IMR-90 (cell line): ENCODE measurements around the gene PDLIM4. TPM values are rescaled to one million over a fixed set of nuclear protein-coding genes. Genes with fewer than 3 reads are reported as not detected.

Experiments
- ATAC-seq: fragments of 200-7000 bp; cut with Tn5 transposase; 2 replicates; pipeline ENCODE4 v1.9.1; 2020; ENCODE audit warnings: low read depth, mild to moderate bottlenecking, moderate library complexity
- BruUV-seq: library from RNA; stranded (reverse); fragments of 400-500 nt; replicated peaks from 2 replicates; lab custom pipeline; 2021; lab: Mats Ljungman, UMichigan
- CTCF ChIA-PET: fragments of 300-600 bp; formaldehyde crosslinking; extraction: SDS; loops from one replicate; lab custom pipeline; 2021; ENCODE audit warnings: antibody characterized with exemption; lab: Yijun Ruan, JAX
- POLR2A ChIA-PET: fragments of 300-600 bp; sonication (Branson Sonifier 250); formaldehyde crosslinking; loops from one replicate; lab custom pipeline; 2022; ENCODE audit warnings: antibody characterized with exemption; ENCODE audit not compliant: unreplicated experiment; lab: Charles Lee
- DNase-seq: peaks from one replicate; pipeline ENCODE4 v3.0.0; 2013
- H2AFZ ChIP-seq: replicated peaks from 2 replicates; pipeline ENCODE3; 2013; ENCODE audit warnings: low read length, mild to moderate bottlenecking; ENCODE audit not compliant: poor library complexity
- H2AK5ac ChIP-seq: 2 replicates; pipeline ENCODE4 v1.6.1; 2013; ENCODE audit warnings: low read depth, low read length, inconsistent platforms
- H2AK9ac ChIP-seq: replicated peaks from 2 replicates; pipeline ENCODE3; 2013; ENCODE audit warnings: mild to moderate bottlenecking, low read depth, low read length, moderate library complexity; ENCODE audit not compliant: poor library complexity
- H2BK120ac ChIP-seq: 2 replicates; pipeline ENCODE4 v1.6.1; 2013; ENCODE audit warnings: low read depth, low read length, inconsistent platforms
- H2BK15ac ChIP-seq: 3 replicates; pipeline ENCODE4 v1.6.1; 2013; ENCODE audit warnings: low read depth, low read length, inconsistent platforms
- H2BK20ac ChIP-seq: 2 replicates; pipeline ENCODE4 v1.6.1; 2013; ENCODE audit warnings: low read depth, mild to moderate bottlenecking, inconsistent platforms, low read length, moderate library complexity
- H2BK5ac ChIP-seq: 2 replicates; pipeline ENCODE4 v1.6.1; 2013; ENCODE audit warnings: mild to moderate bottlenecking, low read depth, low read length, inconsistent platforms; ENCODE audit not compliant: poor library complexity, severe bottlenecking
- H3K14ac ChIP-seq: replicated peaks from 2 replicates; pipeline ENCODE4 v1.6.1; 2013; ENCODE audit warnings: low read depth, low read length, inconsistent platforms
- H3K18ac ChIP-seq: 2 replicates; pipeline ENCODE4 v1.6.1; 2013; ENCODE audit warnings: low read depth, low read length, control low read depth
- H3K23ac ChIP-seq: 2 replicates; pipeline ENCODE4 v1.6.1; 2013; ENCODE audit warnings: low read depth, low read length, inconsistent platforms
- H3K27ac ChIP-seq: 2 replicates; pipeline ENCODE4 v1.5.1; 2013; ENCODE audit warnings: mild to moderate bottlenecking, control low read depth, low read length; ENCODE audit not compliant: insufficient read depth
- H3K27me3 ChIP-seq: 2 replicates; pipeline ENCODE4 v1.6.1; 2013; ENCODE audit warnings: low read length; ENCODE audit not compliant: control insufficient read depth, insufficient read depth
- H3K36me3 ChIP-seq: 2 replicates; pipeline ENCODE4 v1.6.1; 2013; ENCODE audit warnings: low read length, mixed read lengths; ENCODE audit not compliant: control insufficient read depth, insufficient read depth
- H3K4ac ChIP-seq: 2 replicates; pipeline ENCODE4 v1.6.1; 2013; ENCODE audit warnings: low read depth, low read length, inconsistent platforms
- H3K4me1 ChIP-seq: 2 replicates; pipeline ENCODE4 v1.6.1; 2013; ENCODE audit warnings: low read length, mixed read lengths; ENCODE audit not compliant: control insufficient read depth, insufficient read depth
- H3K4me2 ChIP-seq: 2 replicates; pipeline ENCODE4 v1.6.1; 2013; ENCODE audit warnings: low read depth, mild to moderate bottlenecking, control low read depth, low read length, moderate library complexity
- H3K4me3 ChIP-seq: 2 replicates; pipeline ENCODE4 v1.5.1; 2013; ENCODE audit warnings: low read depth, mild to moderate bottlenecking, control low read depth, low read length, moderate library complexity; ENCODE audit not compliant: insufficient read depth
- H3K56ac ChIP-seq: 2 replicates; pipeline ENCODE4 v1.6.1; 2013; ENCODE audit warnings: low read length, inconsistent platforms; ENCODE audit not compliant: insufficient read depth; ENCODE audit errors: extremely low read depth
- H3K79me1 ChIP-seq, 2 experiments: 2 replicates each; pipeline ENCODE4 v1.6.1; 2013; ENCODE audit warnings: low read length in 2 of 2, inconsistent platforms in 1 of 2, low read depth in 1 of 2
- H3K9ac ChIP-seq: 2 replicates; pipeline ENCODE4 v1.6.1; 2013; ENCODE audit warnings: low read depth, low read length, control low read depth
- H3K9me1 ChIP-seq: 2 replicates; pipeline ENCODE4 v1.6.1; 2013; ENCODE audit warnings: low read length, inconsistent platforms; ENCODE audit not compliant: insufficient read depth
- H3K9me3 ChIP-seq: 2 replicates; pipeline ENCODE4 v1.6.1; 2013; ENCODE audit warnings: low read length; ENCODE audit not compliant: control insufficient read depth, insufficient read depth
- H4K20me1 ChIP-seq: 2 replicates; pipeline ENCODE4 v1.6.1; 2013; ENCODE audit warnings: low read length, inconsistent platforms; ENCODE audit not compliant: insufficient read depth
- H4K5ac ChIP-seq: 2 replicates; pipeline ENCODE4 v1.6.1; 2013; ENCODE audit warnings: mild to moderate bottlenecking, low read depth, low read length, control low read depth
- H4K8ac ChIP-seq, 2 experiments: 2 replicates each; pipeline ENCODE4 v1.6.1; 2013; ENCODE audit warnings: low read depth in 2 of 2, low read length in 2 of 2, control low read depth in 1 of 2, inconsistent platforms in 1 of 2
- H4K91ac ChIP-seq: 2 replicates; pipeline ENCODE4 v1.6.1; 2013; ENCODE audit warnings: low read depth, low read length, inconsistent platforms; ENCODE audit not compliant: insufficient read depth
- CHD1 ChIP-seq: IDR thresholded peaks from 2 replicates; pipeline ENCODE4 v1.6.1; 2012; ENCODE audit warnings: low read depth, low read length, improper control_type of control experiment
- MAFK ChIP-seq: IDR thresholded peaks from 2 replicates; pipeline ENCODE4 v1.6.1; 2012; ENCODE audit warnings: low read depth, low read length, improper control_type of control experiment
- NFE2L2 ChIP-seq: fragments of 150-350 bp; IDR thresholded peaks from 2 replicates; pipeline ENCODE4 v1.6.1; 2016; ENCODE audit warnings: low read depth, mild to moderate bottlenecking, low read length
- POLR2A ChIP-seq: IDR thresholded peaks from 2 replicates; pipeline ENCODE4 v1.6.1; 2012; ENCODE audit warnings: mild to moderate bottlenecking, low read depth, low read length
- RAD21 ChIP-seq: IDR thresholded peaks from 2 replicates; pipeline ENCODE4 v1.6.1; 2012; ENCODE audit warnings: low read length, improper control_type of control experiment
- RFX5 ChIP-seq: IDR thresholded peaks from 2 replicates; pipeline ENCODE4 v1.8.0; 2012; ENCODE audit warnings: low read depth, mild to moderate bottlenecking, low read length, moderate library complexity
- WGBS, 2 experiments: methylation state at CpG; one replicate each; pipeline versions ENCODE4 v1.1.5 to v1.1.7; 2013; ENCODE audit warnings: missing lambda C conversion rate in 2 of 2; ENCODE audit not compliant: insufficient read length in 1 of 2; ENCODE audit errors: extremely low coverage in 2 of 2; 5-methylcytosine and 5-hydroxymethylcytosine counted together
- dilution Hi-C: fragments of 300-500 bp; cut with HindIII; formaldehyde crosslinking; loops from one replicate; pipeline ENCODE4 v1.14.3; 2018; ENCODE audit warnings: low sequenced_read_pairs; ENCODE audit not compliant: unreplicated experiment
- in situ Hi-C: fragments of 300-500 bp; cut with MboI; formaldehyde crosslinking; loops from 3 replicates; pipeline ENCODE4 v1.14.3; 2019; ENCODE audit warnings: low sequenced_read_pairs, inconsistent platforms, mixed read lengths
- intact Hi-C: fragments of 100-400 bp; cut with micrococcal nuclease; formaldehyde crosslinking; loops from 2 replicates; pipeline ENCODE4 v1.10.0; 2022
- polyA plus RNA-seq, 3 experiments: library from polyadenylated mRNA; depleted of rRNA; stranded (reverse); fragments of >200 nt; gene quantifications; 2 replicates each; pipeline ENCODE4 v1.2.3, GENCODE V29; 2012; ENCODE audit warnings: low replicate concordance in 1 of 3
- total RNA-seq: library from RNA; depleted of rRNA; stranded (reverse); fragments of >200 nt; gene quantifications from 2 replicates; pipeline ENCODE4 v1.2.3, GENCODE V29; 2012

PDLIM4 gene
- total and polyA plus RNA-seq, 2 of the 4 experiments (the other 2 are of a cell fraction) = 61.1 to 214 TPM

GRCh38 chr5:132302413-132302812 is 44.9 kb downstream of the PDLIM4 start:
- H2AFZ ChIP-seq = no peak overlapping the region
- no peaks in the 10 kb centered on the region; the same call in 1 of the 2 replicates for H3K9me3 ChIP-seq
- CTCF ChIA-PET = no interaction called here
- intact Hi-C loops (no loop called here), dilution Hi-C loops (no loop called here), in situ Hi-C loops (no loop called here)
- no peak overlapping the region for H2AK5ac ChIP-seq
- no peak overlapping the region for H2BK15ac ChIP-seq
- H3K23ac ChIP-seq = no peak overlapping the region
- H3K14ac ChIP-seq = no peak overlapping the region
- TF ChIP-seq NFE2L2 = no peak
- TF ChIP-seq CHD1 = no peak
- TF ChIP-seq MAFK = no peak
- TF ChIP-seq POLR2A = no peak
- TF ChIP-seq RFX5 = no peak
- no peak for TF ChIP-seq RAD21
- no peak overlapping the region for H3K9ac ChIP-seq
- POLR2A ChIA-PET = no interaction called here
- no peaks in the 10 kb centered on the region for H3K36me3 ChIP-seq
- H3K27ac ChIP-seq = no peak overlapping the region
- DNase-seq (no peak), ATAC-seq (no peak)
- H2BK20ac ChIP-seq = no peak overlapping the region
- no peak overlapping the region for H3K4ac ChIP-seq
- H4K8ac ChIP-seq = no peak overlapping the region
- H3K9me1 ChIP-seq = peaks cover 13% of the 10 kb centered on the region; the same call in 1 of the 2 replicates
- no peak overlapping the region for H3K18ac ChIP-seq
- H4K91ac ChIP-seq = no peak overlapping the region
- H3K56ac ChIP-seq = no peak overlapping the region
- WGBS, 2 experiments = 40% methylated on average over 1 of the region's 3 CpGs; no CpG with 5 or more reads in 1 of the 2 experiments
- no peaks in the 10 kb centered on the region for H3K4me1 ChIP-seq
- BruUV-seq = no TSS peak
- no peak overlapping the region for H2BK120ac ChIP-seq
- no peak overlapping the region for H4K5ac ChIP-seq
- no peak overlapping the region for H3K4me3 ChIP-seq
- no peaks in the 10 kb centered on the region for H4K20me1 ChIP-seq
- no peak overlapping the region for H2AK9ac ChIP-seq
- no peak overlapping the region for H3K4me2 ChIP-seq
- no peak overlapping the region for H2BK5ac ChIP-seq
- H3K27me3 ChIP-seq = no peaks in the 10 kb centered on the region
- peaks cover 33 to 41% of the 10 kb centered on the region in 2 experiments for H3K79me1 ChIP-seq
